ENCODE data around the gene HGF. TPM values are rescaled to one million over a fixed set of nuclear protein-coding genes. Genes with fewer than 3 reads are reported as not detected.
A peak's percentile ranks its signal among the peaks of the same experiment; 100 is the strongest.

HGF gene
- total RNA-seq, 1 donor from 2014 or later = 0.22 TPM

GRCh38 chr7:81709836-81710235, 60.0 kb downstream of the HGF start:
- no peaks in the 10 kb centered on the region for H4K20me1 ChIP-seq (ENCODE audit: low read depth)
- H2AFZ ChIP-seq (replicated peaks) = no peak overlapping the region
- H3K4me1 ChIP-seq = no peaks in the 10 kb centered on the region
- H3K27ac ChIP-seq = no peak overlapping the region
- no peaks in the 10 kb centered on the region for H3K27me3 Mint-ChIP-seq (ENCODE audit: insufficient read depth, low read depth)
- no peak overlapping the region for H3K4me3 ChIP-seq
- H3K79me2 ChIP-seq (ENCODE audit: low read depth) = no peaks in the 10 kb centered on the region
- no peak for DNase-seq (ENCODE audit: low spot score)
- H3K9me3 ChIP-seq (ENCODE audit: low read depth) = no peaks in the 10 kb centered on the region
- H3K9me3 Mint-ChIP-seq = no peaks in the 10 kb centered on the region
- H3K4me1 Mint-ChIP-seq = peaks cover 9% of the 10 kb centered on the region
- H3K27me3 ChIP-seq = no peaks in the 10 kb centered on the region
- no peaks in the 10 kb centered on the region for H3K36me3 Mint-ChIP-seq
- no peak overlapping the region for H3K4me3 Mint-ChIP-seq
- TF ChIP-seq EZH2phosphoT487 (IDR thresholded peaks at IDR 0.05) = no peak
- TF ChIP-seq CTCF (IDR thresholded peaks at IDR 0.05) = no peak
- no peak for TF ChIP-seq EZH2 (IDR thresholded peaks at IDR 0.05)
- no peak overlapping the region for H3K27ac Mint-ChIP-seq
- no peaks in the 10 kb centered on the region for H3F3A ChIP-seq (ENCODE audit: low read depth)
- H3K9ac ChIP-seq = no peak overlapping the region
- no peaks in the 10 kb centered on the region for H3K36me3 ChIP-seq
- no peak overlapping the region for H3K4me2 ChIP-seq

- Histone ChIP-seq H3K27me3 (no peaks in the 10 kb centered on the region), H2AFZ (replicated peaks) (no peak overlapping the region), H3F3A (ENCODE audit: low read depth) (no peaks in the 10 kb centered on the region), H3K9me3 (ENCODE audit: low read depth) (no peaks in the 10 kb centered on the region), H4K20me1 (ENCODE audit: low read depth) (no peaks in the 10 kb centered on the region), H3K4me2 (no peak overlapping the region), H3K36me3 (no peaks in the 10 kb centered on the region), H3K27ac (no peak overlapping the region), H3K4me1 (no peaks in the 10 kb centered on the region), H3K4me3 (no peak overlapping the region), H3K9ac (no peak overlapping the region), H3K79me2 (ENCODE audit: low read depth) (no peaks in the 10 kb centered on the region)
- TF ChIP-seq CTCF (IDR thresholded peaks at IDR 0.05) (no peak), EZH2phosphoT487 (IDR thresholded peaks at IDR 0.05) (no peak), EZH2 (IDR thresholded peaks at IDR 0.05) (no peak)
- no peaks in the 10 kb centered on the region for H3K9me3 Mint-ChIP-seq
- no peak overlapping the region for H3K27ac Mint-ChIP-seq
- DNase-seq (ENCODE audit: low spot score) = no peak
- no peaks in the 10 kb centered on the region for H3K36me3 Mint-ChIP-seq
- H3K4me1 Mint-ChIP-seq = peaks cover 13% of the 10 kb centered on the region
- H3K27me3 Mint-ChIP-seq (ENCODE audit: insufficient read depth, low read depth) = no peaks in the 10 kb centered on the region
- no peak overlapping the region for H3K4me3 Mint-ChIP-seq
Observed at GRCh38 chr7:81707966-81708365, 61.9 kb downstream of the HGF start.

GRCh38 chr7:81707196-81707595, 62.7 kb downstream of the HGF start:
- no peak overlapping the region for H3K9ac ChIP-seq
- no peak for DNase-seq (ENCODE audit: low spot score)
- no peak overlapping the region for H3K4me2 ChIP-seq
- no peaks in the 10 kb centered on the region for H3K36me3 ChIP-seq
- Mint-ChIP-seq H3K27me3 (ENCODE audit: insufficient read depth, low read depth) (no peaks in the 10 kb centered on the region), H3K9me3 (no peaks in the 10 kb centered on the region), H3K4me3 (no peak overlapping the region), H3K27ac (no peak overlapping the region), H3K36me3 (no peaks in the 10 kb centered on the region), H3K4me1 (peaks cover 13% of the 10 kb centered on the region)
- no peaks in the 10 kb centered on the region for H3K9me3 ChIP-seq (ENCODE audit: low read depth)
- H3K27ac ChIP-seq = no peak overlapping the region
- no peaks in the 10 kb centered on the region for H3K79me2 ChIP-seq (ENCODE audit: low read depth)
- no peaks in the 10 kb centered on the region for H3K27me3 ChIP-seq
- no peaks in the 10 kb centered on the region for H3K4me1 ChIP-seq
- peak overlapping the region; percentile 21 for H2AFZ ChIP-seq (replicated peaks)
- TF ChIP-seq EZH2 (IDR thresholded peaks at IDR 0.05) (no peak), EZH2phosphoT487 (IDR thresholded peaks at IDR 0.05) (no peak), CTCF (IDR thresholded peaks at IDR 0.05) (no peak)
- no peaks in the 10 kb centered on the region for H3F3A ChIP-seq (ENCODE audit: low read depth)
- H4K20me1 ChIP-seq (ENCODE audit: low read depth) = no peaks in the 10 kb centered on the region
- no peak overlapping the region for H3K4me3 ChIP-seq

Data from neural progenitor cell (in vitro differentiated cells).